Measurements from ENCODE around the gene C1orf116. TPM values are rescaled to one million over a fixed set of nuclear protein-coding genes. Genes with fewer than 3 reads are reported as not detected.

The C1orf116 gene
- polyA plus RNA-seq, 3 donors from 2014 or later: 0.31 TPM; not detected in 2

DNA sequence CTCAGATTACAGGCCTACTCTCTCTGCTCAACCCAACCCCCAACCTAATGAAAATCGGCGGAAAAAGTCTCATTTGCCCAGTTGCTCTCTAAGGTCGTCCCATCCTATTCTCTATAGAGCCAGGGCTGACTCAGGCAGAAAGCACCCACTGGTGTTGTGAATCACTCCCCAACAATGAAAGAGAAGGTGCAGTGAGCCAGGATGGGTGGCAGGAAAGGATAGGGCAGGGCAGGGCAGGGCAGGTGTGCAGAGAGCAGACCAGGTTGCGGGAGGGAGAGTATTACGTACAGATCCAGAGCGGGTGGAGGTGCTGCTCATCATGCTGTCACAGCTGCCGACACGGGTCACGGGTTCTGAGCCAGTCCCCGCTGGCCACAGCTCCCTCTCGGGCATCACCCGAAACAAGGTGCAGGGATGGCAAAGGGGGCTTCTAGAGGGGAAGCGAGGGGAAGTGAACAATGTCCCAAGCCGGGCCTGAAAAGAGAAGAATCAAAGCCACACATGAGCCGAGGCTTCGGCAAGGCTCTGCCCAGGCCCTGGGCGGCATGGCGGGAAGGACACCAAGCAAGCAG is 5.3 kb downstream of the C1orf116 start:
- no peak for DNase-seq
- Mint-ChIP-seq H3K4me3 (no peak overlapping the region), H3K27me3 (ENCODE audit: low read depth in 3 of 3) (peaks cover 6 to 25% (median 6%) of the 10 kb centered on the region in 3 donors), H3K9me3 (no peaks in the 10 kb centered on the region), H3K4me1 (no peaks in the 10 kb centered on the region), H3K27ac (no peak overlapping the region), H3K36me3 (no peaks in the 10 kb centered on the region)

DNA sequence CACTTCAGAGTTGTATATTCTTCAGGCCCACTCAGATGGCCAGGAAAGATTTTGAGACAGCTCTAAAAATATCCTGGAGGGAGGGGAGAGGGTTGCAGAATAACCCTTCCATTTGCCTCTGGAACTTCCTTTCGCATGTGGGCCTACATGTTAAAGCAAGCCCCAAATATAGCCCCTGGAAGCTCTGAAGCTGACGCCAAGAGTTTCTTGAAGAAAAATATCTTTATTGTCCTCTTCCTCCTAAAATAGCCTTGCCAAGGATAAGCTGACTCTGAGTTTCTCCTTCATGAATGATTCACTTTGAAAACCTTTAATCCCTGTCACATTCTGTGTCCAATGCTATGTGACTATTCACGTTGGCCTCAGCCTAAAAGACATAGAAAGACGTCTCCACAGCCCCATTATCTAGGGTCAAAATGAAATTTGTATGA is 6.4 kb downstream of the C1orf116 start:
- Mint-ChIP-seq H3K27ac (no peak overlapping the region), H3K27me3 (ENCODE audit: low read depth in 3 of 3) (peaks cover 2 to 22% (median 6%) of the 10 kb centered on the region in 3 donors), H3K4me1 (no peaks in the 10 kb centered on the region), H3K9me3 (no peaks in the 10 kb centered on the region), H3K36me3 (no peaks in the 10 kb centered on the region), H3K4me3 (no peak overlapping the region)
- DNase-seq: no peak

DNA sequence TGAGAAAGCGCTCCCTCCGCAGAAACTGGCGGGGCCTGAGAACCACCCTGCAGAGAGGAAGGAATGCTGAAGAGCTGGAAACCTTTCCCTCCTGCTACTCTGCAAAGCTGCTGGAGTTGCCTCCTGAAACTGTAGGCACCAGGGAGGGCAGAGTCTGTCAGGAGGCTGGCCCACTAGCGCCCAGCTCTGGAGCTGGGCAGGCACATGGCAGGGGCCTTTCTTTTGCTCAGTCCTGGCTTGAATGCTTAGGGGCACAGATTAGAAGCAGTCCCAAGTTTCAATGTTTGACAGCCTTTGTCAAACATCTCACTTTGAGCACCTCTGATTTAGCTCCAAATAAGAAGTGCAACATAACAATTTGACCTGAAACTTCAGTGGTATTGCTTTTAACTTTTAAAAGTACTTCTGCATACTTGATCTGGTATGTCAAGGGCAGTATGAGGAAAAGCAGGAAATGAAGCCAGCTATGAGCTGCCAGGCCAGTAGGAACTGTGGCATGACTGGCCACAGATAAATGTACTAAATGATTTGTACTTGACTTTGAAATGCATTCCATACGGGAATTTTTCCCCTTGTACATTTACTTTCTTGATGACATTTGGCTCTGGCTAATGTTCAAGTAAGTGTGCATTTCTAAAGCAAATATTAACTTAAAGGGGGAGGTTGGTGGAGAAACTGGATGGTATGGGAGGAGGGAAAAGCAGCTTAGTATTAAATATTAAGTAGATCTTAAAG is 7.2 kb downstream of the C1orf116 start:
- Mint-ChIP-seq H3K27me3 (ENCODE audit: low read depth in 3 of 3) (peaks cover 0 to 23% (median 2%) of the 10 kb centered on the region in 3 donors), H3K27ac (no peak overlapping the region), H3K36me3 (no peaks in the 10 kb centered on the region), H3K4me3 (no peak overlapping the region), H3K4me1 (no peaks in the 10 kb centered on the region), H3K9me3 (no peaks in the 10 kb centered on the region)
- DNase-seq: no peak

DNA sequence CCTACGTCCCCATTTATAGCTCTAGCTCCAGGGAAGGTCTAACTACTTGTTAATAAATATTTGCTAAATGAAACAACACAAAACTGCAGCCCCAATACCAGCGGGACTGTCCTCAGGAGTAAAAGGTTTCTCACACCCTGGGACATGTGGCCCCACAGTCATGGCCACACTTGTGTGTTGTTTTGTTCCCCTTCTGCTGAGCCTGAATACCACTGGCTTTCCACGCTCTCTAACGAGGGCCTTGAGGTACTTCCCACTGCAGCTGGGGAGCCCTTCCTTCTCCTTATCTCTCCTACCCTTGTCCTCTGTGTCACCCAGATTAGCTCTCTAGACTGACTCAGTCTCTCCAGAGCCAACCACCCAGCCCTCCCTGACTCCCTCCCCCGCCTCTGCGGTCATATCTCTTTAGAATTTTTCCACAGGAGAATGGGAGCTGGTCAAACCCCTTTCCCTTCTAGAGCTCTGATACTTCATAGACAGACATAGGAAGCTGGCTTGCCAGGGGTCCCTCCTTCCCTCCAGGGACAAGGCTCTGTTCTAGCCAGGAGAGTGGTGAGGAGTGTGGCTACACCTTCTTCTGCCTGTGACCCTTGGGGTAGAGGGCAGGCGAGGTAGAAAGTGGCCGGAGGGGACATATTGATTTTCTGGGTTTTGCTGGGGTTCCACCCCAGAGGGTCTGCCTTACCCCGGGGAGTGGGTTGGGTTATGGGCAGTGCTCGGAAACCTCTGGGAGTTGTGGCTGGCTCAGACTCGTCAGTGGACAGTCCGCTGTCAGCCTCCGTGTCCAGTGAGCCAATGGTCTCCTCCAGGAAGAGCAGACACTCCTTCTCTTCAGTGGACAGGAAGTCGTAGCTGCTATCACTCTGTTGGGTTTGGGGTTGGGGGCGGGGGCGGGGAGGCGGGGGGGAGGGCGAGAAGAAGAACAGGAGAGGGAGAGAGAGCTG is 8.1 kb downstream of the C1orf116 start:
- H3K4me1 Mint-ChIP-seq: no peaks in the 10 kb centered on the region
- H3K9me3 Mint-ChIP-seq: no peaks in the 10 kb centered on the region
- H3K27me3 Mint-ChIP-seq (ENCODE audit: low read depth in 3 of 3): peaks cover 0 to 22% (median 2%) of the 10 kb centered on the region in 3 donors
- H3K36me3 Mint-ChIP-seq: no peaks in the 10 kb centered on the region
- H3K27ac Mint-ChIP-seq: no peak overlapping the region
- H3K4me3 Mint-ChIP-seq: no peak overlapping the region
- DNase-seq: no peak

GRCh38 chr1:207022996-207023679 is 9.4 kb downstream of the C1orf116 start:
- peak overlapping the region in 1 of 6 donors; percentile 17 for H3K27ac Mint-ChIP-seq
- H3K36me3 Mint-ChIP-seq: no peaks in the 10 kb centered on the region
- no peak for DNase-seq
- H3K27me3 Mint-ChIP-seq (ENCODE audit: low read depth in 3 of 3): peaks cover 0 to 16% (median 3%) of the 10 kb centered on the region in 3 donors
- H3K4me1 Mint-ChIP-seq: no peaks in the 10 kb centered on the region
- no peaks in the 10 kb centered on the region for H3K9me3 Mint-ChIP-seq
- H3K4me3 Mint-ChIP-seq: no peak overlapping the region

- no peak for DNase-seq
- Mint-ChIP-seq H3K27me3 (ENCODE audit: low read depth in 3 of 3) (peaks cover 0 to 17% (median 3%) of the 10 kb centered on the region in 3 donors), H3K4me3 (no peak overlapping the region), H3K27ac (no peak overlapping the region), H3K4me1 (no peaks in the 10 kb centered on the region), H3K36me3 (no peaks in the 10 kb centered on the region), H3K9me3 (no peaks in the 10 kb centered on the region)
Measured at GRCh38 chr1:207021876-207022596, 10.5 kb downstream of the C1orf116 start.

DNA sequence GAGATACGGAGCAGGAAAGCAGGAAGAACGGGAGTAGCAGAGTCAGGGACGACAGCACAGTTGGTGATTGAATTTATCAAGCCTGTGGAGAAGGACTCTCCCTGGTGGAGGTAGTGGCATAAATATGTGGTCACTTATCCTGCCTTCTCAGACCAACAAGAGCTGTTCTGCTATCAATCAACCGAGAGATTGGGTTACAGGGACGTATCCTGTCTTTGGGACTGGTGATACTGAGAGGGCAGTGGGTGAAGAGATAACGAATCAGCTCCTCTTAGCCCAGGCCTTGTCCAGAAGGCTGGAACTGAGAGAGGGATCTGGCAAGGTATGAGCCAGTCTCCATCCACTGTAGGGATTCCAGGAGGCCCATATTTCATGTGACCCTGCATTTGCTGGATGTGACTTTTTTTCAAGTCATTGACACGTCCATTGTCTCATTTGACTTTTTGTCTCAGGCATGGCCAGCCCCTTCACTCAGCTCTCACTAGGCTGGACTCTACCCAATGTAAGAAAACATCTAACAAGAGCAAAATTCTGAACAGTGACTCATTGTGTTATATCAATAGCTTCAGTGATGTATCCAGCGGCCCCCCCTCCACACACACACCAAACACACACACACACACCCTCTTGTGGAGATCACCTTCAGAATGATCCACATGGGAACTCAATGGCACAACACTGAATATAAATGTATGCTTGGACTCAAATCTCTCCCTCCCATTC is 11.3 kb downstream of the C1orf116 start:
- no peaks in the 10 kb centered on the region for H3K9me3 Mint-ChIP-seq
- peaks cover 0 to 15% (median 3%) of the 10 kb centered on the region in 3 donors for H3K27me3 Mint-ChIP-seq (ENCODE audit: low read depth in 3 of 3)
- H3K4me1 Mint-ChIP-seq: no peaks in the 10 kb centered on the region
- DNase-seq: no peak
- H3K4me3 Mint-ChIP-seq: no peak overlapping the region
- H3K36me3 Mint-ChIP-seq: no peaks in the 10 kb centered on the region
- H3K27ac Mint-ChIP-seq: no peak overlapping the region

DNA sequence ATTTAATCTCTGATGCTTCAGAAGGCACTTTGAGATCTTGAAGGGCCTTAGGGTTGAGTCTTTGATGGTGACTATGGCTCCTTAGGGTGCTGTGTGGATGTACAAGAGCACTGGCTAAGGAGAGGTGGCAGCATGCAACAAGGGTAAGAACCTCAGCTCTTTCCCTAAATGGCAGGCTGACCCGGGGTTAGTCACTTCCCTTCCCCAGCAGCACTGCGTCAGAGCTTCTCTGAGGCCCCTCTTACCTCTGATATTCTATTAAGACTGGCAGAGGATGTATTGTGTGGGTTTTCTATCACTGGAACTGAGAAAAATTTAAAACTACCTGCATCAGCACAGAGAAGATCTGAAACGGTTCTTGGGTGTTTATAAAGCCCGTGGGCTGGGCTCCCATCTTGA is 11.8 kb downstream of the C1orf116 start:
- DNase-seq: no peak
- no peaks in the 10 kb centered on the region for H3K36me3 Mint-ChIP-seq
- H3K4me1 Mint-ChIP-seq: no peaks in the 10 kb centered on the region
- no peaks in the 10 kb centered on the region for H3K9me3 Mint-ChIP-seq
- peaks cover 0 to 19% (median 4%) of the 10 kb centered on the region in 3 donors for H3K27me3 Mint-ChIP-seq (ENCODE audit: low read depth in 3 of 3)
- no peak overlapping the region for H3K4me3 Mint-ChIP-seq
- peak overlapping the region in 1 of 6 donors; percentile 12 for H3K27ac Mint-ChIP-seq

DNA sequence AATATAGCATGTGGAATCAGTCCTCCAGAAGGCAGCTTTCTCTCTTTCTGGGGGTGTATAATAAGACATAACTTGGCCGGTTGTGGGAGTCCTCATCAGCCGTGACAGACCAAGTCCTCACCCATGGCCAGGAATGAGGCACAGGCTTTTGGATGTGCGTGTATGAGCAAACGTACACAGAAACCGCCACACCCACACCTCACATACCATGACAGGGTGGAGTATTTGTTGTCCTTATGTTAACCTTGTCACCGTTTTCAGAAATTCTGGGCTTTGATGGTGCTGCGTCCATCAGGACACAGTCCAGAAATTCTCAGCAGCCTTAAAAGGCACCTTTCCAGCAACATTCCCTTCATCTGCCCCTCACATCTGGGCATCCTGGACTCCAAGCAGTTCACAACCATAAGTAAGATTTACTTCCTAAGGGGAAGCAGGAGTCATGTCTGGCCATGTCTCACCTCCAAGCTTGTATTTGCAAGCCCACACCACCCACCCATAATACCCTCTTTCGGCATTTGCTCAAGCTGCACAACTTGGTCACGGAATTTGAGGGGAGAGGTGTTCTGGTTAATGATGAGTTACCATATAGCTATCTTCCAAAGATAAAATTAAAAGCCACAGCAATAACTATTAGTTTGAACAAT is 12.4 kb downstream of the C1orf116 start:
- no peaks in the 10 kb centered on the region for H3K9me3 Mint-ChIP-seq
- H3K27ac Mint-ChIP-seq: no peak overlapping the region
- H3K4me3 Mint-ChIP-seq: no peak overlapping the region
- no peak for DNase-seq
- no peaks in the 10 kb centered on the region for H3K36me3 Mint-ChIP-seq
- H3K4me1 Mint-ChIP-seq: no peaks in the 10 kb centered on the region
- H3K27me3 Mint-ChIP-seq (ENCODE audit: low read depth in 3 of 3): peaks cover 0 to 19% (median 4%) of the 10 kb centered on the region in 3 donors

DNA sequence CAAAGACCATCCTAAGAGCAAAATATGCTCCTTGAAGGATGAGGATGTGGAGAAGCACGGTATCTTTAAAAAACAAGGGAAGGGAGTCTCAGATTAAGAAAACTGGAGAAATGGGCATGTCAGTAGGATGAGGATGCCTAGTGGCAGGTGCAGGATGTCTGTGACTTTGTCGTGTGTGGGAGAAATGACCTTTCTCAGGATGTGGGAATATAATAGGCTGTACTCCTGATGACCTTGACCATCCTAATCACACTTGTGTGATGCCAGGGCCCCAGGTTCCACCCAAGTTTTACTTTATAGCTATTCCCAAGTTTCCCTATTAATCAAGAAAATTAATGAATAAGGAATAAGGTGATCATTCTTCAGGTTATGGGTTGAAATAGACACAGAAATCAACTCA is 12.9 kb downstream of the C1orf116 start:
- Mint-ChIP-seq H3K4me3 (no peak overlapping the region), H3K27ac (no peak overlapping the region), H3K27me3 (ENCODE audit: low read depth in 3 of 3) (peaks cover 0 to 19% (median 4%) of the 10 kb centered on the region in 3 donors), H3K4me1 (no peaks in the 10 kb centered on the region), H3K9me3 (no peaks in the 10 kb centered on the region), H3K36me3 (no peaks in the 10 kb centered on the region)
- no peak for DNase-seq

DNA sequence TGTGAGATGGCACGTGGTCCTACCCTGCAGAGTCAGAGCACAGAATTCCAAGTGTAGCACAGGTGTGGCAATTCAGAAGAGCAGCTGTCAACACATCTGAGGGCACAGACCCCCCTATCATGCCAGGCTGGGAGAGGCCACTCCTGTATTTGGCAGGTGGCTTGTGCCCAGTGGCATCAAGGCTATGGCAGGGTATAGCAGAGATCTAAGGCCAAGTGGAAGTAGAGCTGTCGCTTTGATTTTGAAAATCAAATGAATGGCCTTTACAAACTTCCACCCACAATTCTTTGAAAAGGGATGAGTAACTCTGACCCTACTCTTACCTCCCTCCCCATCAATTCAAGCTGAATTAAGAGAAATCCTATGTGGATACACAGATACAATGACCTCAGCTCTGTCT is 13.4 kb downstream of the C1orf116 start:
- no peak overlapping the region for H3K4me3 Mint-ChIP-seq
- no peak for DNase-seq
- no peaks in the 10 kb centered on the region for H3K4me1 Mint-ChIP-seq
- no peaks in the 10 kb centered on the region for H3K9me3 Mint-ChIP-seq
- no peak overlapping the region for H3K27ac Mint-ChIP-seq
- no peaks in the 10 kb centered on the region for H3K36me3 Mint-ChIP-seq
- H3K27me3 Mint-ChIP-seq (ENCODE audit: low read depth in 3 of 3): peaks cover 0 to 21% (median 4%) of the 10 kb centered on the region in 3 donors

DNA sequence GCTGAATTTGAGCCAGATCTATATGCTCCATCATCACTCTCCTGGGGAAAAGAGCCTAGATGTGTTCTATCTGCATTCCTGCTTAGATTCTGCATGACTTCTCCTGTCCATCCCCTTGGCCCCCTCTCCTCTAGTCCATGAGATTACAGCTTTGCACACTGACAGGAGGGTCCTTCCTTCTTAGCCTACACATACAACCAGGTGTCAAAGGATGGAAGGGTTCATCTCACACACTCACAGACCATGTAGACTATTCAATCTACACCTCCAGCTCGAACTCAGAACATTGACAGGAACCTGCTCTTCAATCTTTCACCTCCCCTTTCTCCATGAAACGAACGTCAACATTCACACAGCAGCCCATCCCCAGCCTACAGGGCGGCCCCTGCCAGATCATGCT is 13.8 kb downstream of the C1orf116 start:
- Mint-ChIP-seq H3K27ac (no peak overlapping the region), H3K9me3 (no peaks in the 10 kb centered on the region), H3K27me3 (ENCODE audit: low read depth in 3 of 3) (peaks cover 0 to 21% (median 4%) of the 10 kb centered on the region in 3 donors), H3K36me3 (no peaks in the 10 kb centered on the region), H3K4me3 (no peak overlapping the region), H3K4me1 (no peaks in the 10 kb centered on the region)
- no peak for DNase-seq
